KMS-11 (cell line): Measurements from ENCODE around the gene PRKAR2B.

Experiments used
- H2AFZ ChIP-seq: fragments of 200-600 bp; sonication (generic); 2 replicates; pipeline ENCODE4 v1.6.1; 2016; ENCODE audit warnings: antibody characterized with exemption, mixed run types, low read depth
- H3K27ac ChIP-seq: fragments of 200-600 bp; sonication (generic); 2 replicates; pipeline ENCODE4 v1.6.1; 2016; ENCODE audit warnings: mild to moderate bottlenecking, mixed run types
- H3K27me3 ChIP-seq: fragments of 200-600 bp; sonication (generic); 2 replicates; pipeline ENCODE4 v1.6.1; 2017; ENCODE audit warnings: mild to moderate bottlenecking, low read depth, mixed run types, moderate library complexity; ENCODE audit not compliant: insufficient read depth
- H3K36me3 ChIP-seq: fragments of 200-600 bp; sonication (generic); 2 replicates; pipeline ENCODE4 v1.6.1; 2017; ENCODE audit warnings: mild to moderate bottlenecking, mixed run types; ENCODE audit not compliant: insufficient read depth
- H3K4me1 ChIP-seq: fragments of 200-600 bp; sonication (generic); 2 replicates; pipeline ENCODE4 v1.6.1; 2016; ENCODE audit warnings: mild to moderate bottlenecking, low read depth, mixed run types; ENCODE audit not compliant: poor library complexity, severe bottlenecking
- H3K4me2 ChIP-seq: fragments of 200-600 bp; sonication (generic); 2 replicates; pipeline ENCODE4 v1.7.0; 2016; ENCODE audit warnings: mild to moderate bottlenecking, mixed run types
- H3K4me3 ChIP-seq: fragments of 200-600 bp; sonication (generic); IDR thresholded peaks from 2 replicates; pipeline ENCODE4 v1.6.1; 2017; ENCODE audit warnings: low read depth, low read length, mixed read lengths; ENCODE audit not compliant: insufficient read depth
- H3K79me2 ChIP-seq: fragments of 200-600 bp; sonication (generic); 2 replicates; pipeline ENCODE4 v1.6.1; 2016; ENCODE audit warnings: low read depth, mixed run types; ENCODE audit not compliant: insufficient read depth
- H3K9ac ChIP-seq: fragments of 200-600 bp; sonication (generic); 2 replicates; pipeline ENCODE4 v1.6.1; 2016; ENCODE audit warnings: mild to moderate bottlenecking, mixed run types
- H4K20me1 ChIP-seq: fragments of 200-600 bp; sonication (generic); 2 replicates; pipeline ENCODE4 v1.6.1; 2016; ENCODE audit warnings: mild to moderate bottlenecking, mixed run types; ENCODE audit not compliant: insufficient read depth
- TF ChIP-seq, protein P1 (sequence below): fragments of 200-600 bp; sonication (generic); conservative IDR thresholded peaks from 2 replicates; pipeline ENCODE4 v1.6.1; 2017; ENCODE audit warnings: low read depth, mild to moderate bottlenecking, antibody characterized with exemption, low read length, moderate library complexity, mixed read lengths

The PRKAR2B gene

GRCh38 chr7:107072133-107072532, 27.6 kb downstream of the PRKAR2B start:
- peaks cover 33% of the 10 kb centered on the region for H3K4me1 ChIP-seq
- no peaks in the 10 kb centered on the region for H3K27me3 ChIP-seq
- H3K36me3 ChIP-seq, result no peaks in the 10 kb centered on the region
- no peaks in the 10 kb centered on the region for H4K20me1 ChIP-seq
- TF ChIP-seq, protein P1, sequence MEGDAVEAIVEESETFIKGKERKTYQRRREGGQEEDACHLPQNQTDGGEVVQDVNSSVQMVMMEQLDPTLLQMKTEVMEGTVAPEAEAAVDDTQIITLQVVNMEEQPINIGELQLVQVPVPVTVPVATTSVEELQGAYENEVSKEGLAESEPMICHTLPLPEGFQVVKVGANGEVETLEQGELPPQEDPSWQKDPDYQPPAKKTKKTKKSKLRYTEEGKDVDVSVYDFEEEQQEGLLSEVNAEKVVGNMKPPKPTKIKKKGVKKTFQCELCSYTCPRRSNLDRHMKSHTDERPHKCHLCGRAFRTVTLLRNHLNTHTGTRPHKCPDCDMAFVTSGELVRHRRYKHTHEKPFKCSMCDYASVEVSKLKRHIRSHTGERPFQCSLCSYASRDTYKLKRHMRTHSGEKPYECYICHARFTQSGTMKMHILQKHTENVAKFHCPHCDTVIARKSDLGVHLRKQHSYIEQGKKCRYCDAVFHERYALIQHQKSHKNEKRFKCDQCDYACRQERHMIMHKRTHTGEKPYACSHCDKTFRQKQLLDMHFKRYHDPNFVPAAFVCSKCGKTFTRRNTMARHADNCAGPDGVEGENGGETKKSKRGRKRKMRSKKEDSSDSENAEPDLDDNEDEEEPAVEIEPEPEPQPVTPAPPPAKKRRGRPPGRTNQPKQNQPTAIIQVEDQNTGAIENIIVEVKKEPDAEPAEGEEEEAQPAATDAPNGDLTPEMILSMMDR, result no peak
- H3K27ac ChIP-seq, result no peak overlapping the region
- no peak overlapping the region for H3K4me3 ChIP-seq
- no peak overlapping the region for H2AFZ ChIP-seq
- no peak overlapping the region for H3K4me2 ChIP-seq
- no peaks in the 10 kb centered on the region for H3K79me2 ChIP-seq
- H3K9ac ChIP-seq, result no peak overlapping the region

- Histone ChIP-seq H3K4me3 (no peak overlapping the region), H3K4me1 (peaks cover 2% of the 10 kb centered on the region), H3K9ac (no peak overlapping the region), H3K79me2 (no peaks in the 10 kb centered on the region), H3K27ac (no peak overlapping the region), H4K20me1 (no peaks in the 10 kb centered on the region), H2AFZ (no peak overlapping the region), H3K4me2 (no peak overlapping the region), H3K36me3 (no peaks in the 10 kb centered on the region), H3K27me3 (no peaks in the 10 kb centered on the region)
- TF ChIP-seq, protein P1, result no peak
These were observed 31.5 kb downstream of the PRKAR2B start for GRCh38 chr7:107075863-107076574.

DNA sequence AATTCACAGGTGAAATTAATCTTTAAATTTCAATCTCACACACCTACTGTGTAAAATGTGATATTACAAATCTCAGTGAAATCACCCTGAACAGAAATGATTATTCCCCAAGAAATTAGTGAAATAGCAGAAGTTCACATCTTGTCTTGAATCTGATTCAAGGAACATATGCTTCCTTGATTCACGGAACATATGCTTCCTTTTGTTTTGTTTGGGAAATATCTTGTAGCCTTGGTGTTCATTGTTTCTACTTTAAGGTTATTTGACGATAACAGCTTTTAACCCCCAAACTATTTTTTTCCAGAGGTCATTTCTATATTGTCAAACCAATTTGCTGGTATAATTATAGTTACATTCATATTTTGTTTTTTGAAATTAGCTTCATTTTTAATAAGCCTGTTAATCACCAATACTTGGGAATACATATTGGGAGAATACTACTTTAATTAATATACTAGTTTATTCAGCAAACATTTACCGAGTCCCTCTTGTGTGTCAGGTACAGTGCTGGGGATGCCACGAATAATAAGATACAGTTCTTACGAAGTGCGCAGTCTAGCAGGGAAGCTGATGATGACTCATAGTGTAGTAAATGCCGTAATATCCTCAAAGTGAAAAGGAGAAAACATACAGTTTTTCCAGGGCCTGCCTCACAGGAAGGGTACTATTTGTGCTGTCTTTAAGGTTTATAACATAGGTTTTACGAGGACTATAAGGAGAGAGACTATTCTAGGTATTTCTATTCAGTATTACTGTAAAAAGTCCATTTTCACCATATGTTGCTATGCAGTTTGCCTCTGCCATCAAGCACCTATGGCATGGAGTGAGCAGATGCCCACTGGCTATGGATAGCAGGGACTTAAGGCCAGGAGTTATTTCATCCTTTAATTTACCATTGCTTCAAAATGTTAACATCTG, 32.5 kb downstream of the PRKAR2B start:
- Histone ChIP-seq H3K36me3 (no peaks in the 10 kb centered on the region), H2AFZ (no peak overlapping the region), H3K4me1 (peaks cover 12% of the 10 kb centered on the region)

GRCh38 chr7:107077699-107078516, 33.4 kb downstream of the PRKAR2B start:
- H3K27me3 ChIP-seq, result no peaks in the 10 kb centered on the region
- H3K27ac ChIP-seq, result no peak overlapping the region
- no peak overlapping the region for H3K9ac ChIP-seq
- no peaks in the 10 kb centered on the region for H3K36me3 ChIP-seq
- H2AFZ ChIP-seq, result no peak overlapping the region
- H3K4me1 ChIP-seq, result peaks cover 19% of the 10 kb centered on the region
- H4K20me1 ChIP-seq, result no peaks in the 10 kb centered on the region
- no peaks in the 10 kb centered on the region for H3K79me2 ChIP-seq
- H3K4me3 ChIP-seq, result no peak overlapping the region
- no peak overlapping the region for H3K4me2 ChIP-seq
- TF ChIP-seq, protein P1, result no peak

More for the DNA sequence above, 32.5 kb downstream of the PRKAR2B start:
- Histone ChIP-seq H3K79me2 (no peaks in the 10 kb centered on the region), H3K9ac (no peak overlapping the region), H3K4me3 (no peak overlapping the region), H3K27me3 (no peaks in the 10 kb centered on the region), H4K20me1 (no peaks in the 10 kb centered on the region), H3K4me2 (no peak overlapping the region), H3K27ac (no peak overlapping the region)
- TF ChIP-seq, protein P1, result no peak
